IPS DF 4.7 (cell line): Measurements from ENCODE around the gene ZNF391.
"Not testable (repeated sequence)": the region's sequence is repeated elsewhere in the genome, so short reads cannot be mapped to it uniquely, and the experiment has no call there.

Source experiments
- DNase-seq: peaks from one replicate; pipeline ENCODE4 v3.0.0-alpha.2; 2013; ENCODE audit warnings: low spot score; ENCODE audit errors: extremely low read depth

ZNF391 gene

GRCh38 chr6:27422651-27423332, 34.2 kb downstream of the ZNF391 start:
- DNase-seq: peak; percentile 11

GRCh38 chr6:27424851-27425250, 36.3 kb downstream of the ZNF391 start:
- not testable (repeated sequence) for DNase-seq

- DNase-seq: no peak
Measured at GRCh38 chr6:27426045-27426620, 37.6 kb downstream of the ZNF391 start.

DNA sequence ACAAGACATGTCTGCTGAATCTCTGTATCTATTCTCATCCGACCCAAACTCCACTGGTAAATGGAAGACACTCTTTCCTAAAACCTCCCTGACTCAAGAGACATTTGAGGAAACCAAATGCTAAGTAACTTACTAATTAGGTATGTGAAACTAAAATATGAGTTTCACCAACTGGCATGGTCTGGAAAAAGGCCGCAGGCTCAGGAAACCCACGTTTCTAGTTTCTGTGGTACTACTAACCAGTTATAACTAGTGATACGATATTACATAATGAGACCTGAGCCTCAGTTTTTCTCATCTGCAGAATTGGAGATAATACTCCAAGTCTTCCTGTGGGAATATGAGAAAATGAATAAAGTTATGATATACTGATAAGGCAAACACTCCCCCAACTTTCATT, 39.9 kb downstream of the ZNF391 start:
- no peak for DNase-seq

DNA sequence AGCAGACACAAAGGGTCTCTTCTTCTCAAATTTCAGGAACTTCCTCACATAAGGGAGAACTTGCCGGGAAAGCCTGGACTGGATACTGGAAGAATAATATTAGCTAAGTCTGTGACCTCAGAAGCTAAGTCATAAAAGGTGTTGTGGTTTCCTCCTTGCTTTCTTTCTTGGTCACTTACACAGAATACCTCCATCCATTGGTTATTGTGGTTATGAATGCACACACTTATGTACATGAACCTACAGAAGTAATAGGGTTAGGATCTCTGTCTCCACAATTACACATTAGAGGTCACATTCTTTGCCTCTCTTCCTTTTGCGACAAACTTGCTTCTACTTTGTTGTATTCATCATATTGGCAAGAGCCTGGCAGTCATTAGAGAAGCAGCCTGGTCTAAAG, 40.4 kb downstream of the ZNF391 start:
- no peak for DNase-seq

DNA sequence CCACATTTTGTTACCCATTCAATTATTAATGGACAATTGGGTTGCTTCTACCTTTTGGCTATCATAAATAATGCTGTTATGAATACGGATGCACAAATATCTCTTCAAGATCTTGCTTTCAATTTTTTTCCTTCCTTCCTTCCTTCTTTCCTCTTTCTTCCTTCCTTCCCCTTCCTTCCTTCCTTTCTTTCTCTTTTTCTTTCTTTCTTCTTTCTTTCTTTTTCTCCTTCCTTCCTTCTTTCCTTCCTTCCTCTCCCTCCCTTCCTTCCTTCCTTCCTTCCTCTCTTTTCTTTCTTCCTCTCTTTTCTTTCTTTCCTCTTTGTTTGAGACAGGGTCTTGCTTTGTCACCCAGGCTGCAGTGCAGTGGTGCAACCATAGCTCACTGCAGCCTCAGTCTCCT, 45.2 kb downstream of the ZNF391 start:
- DNase-seq: no peak

DNA sequence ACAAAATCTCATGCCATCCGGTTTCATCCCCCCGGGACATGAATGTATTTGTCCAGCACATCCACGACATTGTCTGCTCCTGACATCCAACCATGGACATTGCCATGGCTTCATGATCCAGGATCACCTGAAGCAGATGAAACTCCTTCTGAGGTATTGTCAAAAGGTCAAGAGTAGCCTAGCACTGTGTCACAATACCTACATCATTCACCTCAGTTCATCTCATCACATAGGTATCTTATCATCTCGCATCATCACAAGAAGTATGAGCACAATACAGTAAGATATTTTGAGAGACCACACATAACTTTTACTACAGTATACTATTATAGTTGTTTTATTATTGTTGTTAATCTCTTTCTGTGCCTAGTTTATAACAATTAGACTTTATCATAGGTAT, 50.8 kb downstream of the ZNF391 start:
- no peak for DNase-seq

DNA sequence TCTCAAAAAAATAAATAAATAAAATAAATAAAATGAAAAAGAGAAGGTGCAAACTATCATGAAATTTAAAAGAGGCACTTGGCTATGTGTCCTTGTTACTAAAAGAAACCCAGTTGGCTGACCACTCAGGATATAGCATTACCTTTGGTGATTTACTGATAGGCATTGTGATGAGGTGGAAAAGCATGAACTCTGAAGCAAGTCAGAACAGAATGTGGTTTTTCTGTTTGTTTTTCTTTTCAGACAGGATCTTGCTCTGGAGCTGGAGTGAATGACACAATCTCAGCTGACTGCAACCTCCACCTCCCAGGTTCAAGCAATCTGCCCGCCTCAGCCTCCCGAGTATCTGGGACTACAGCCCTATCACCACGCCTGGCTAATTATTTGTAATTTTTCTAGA, 52.4 kb downstream of the ZNF391 start:
- DNase-seq: no peak

DNA sequence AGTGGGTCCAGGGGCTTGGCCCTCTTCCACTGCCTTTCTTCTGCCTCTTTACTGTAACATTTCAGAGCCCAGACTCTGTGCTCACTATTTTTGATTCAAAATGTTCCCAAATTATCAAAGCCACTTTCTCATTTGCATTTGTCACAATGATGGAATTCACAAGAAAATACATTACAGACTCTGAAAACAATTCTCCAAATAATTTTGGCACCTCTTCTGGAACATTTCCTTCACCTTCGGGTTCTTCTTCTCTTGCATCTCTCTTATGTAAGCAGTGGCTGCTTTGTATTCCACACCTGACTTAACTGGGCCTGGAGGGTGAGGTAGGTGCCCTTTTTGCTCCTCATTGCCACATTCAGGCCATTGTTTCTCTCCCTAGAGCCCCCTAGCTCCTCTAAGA, 54.4 kb downstream of the ZNF391 start:
- no peak for DNase-seq

DNA sequence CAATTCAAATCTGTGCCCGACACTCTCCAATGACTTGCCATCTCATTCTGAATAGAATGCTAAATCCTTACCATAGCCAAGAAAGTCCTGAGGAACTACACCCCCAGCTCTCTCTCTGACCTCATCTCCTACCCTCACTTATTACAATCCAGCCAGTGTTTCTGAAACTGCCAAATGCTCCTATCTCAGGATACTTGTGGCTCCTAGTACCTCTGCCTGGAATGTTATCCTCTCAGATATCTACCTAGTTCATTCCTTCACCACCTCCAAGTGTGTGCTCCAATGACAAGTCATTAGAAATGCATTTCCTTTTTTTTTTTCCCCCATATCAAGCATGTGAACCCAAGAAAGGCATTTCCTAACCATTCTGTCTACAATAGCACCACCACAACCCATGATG, 59.9 kb downstream of the ZNF391 start:
- no peak for DNase-seq

DNA sequence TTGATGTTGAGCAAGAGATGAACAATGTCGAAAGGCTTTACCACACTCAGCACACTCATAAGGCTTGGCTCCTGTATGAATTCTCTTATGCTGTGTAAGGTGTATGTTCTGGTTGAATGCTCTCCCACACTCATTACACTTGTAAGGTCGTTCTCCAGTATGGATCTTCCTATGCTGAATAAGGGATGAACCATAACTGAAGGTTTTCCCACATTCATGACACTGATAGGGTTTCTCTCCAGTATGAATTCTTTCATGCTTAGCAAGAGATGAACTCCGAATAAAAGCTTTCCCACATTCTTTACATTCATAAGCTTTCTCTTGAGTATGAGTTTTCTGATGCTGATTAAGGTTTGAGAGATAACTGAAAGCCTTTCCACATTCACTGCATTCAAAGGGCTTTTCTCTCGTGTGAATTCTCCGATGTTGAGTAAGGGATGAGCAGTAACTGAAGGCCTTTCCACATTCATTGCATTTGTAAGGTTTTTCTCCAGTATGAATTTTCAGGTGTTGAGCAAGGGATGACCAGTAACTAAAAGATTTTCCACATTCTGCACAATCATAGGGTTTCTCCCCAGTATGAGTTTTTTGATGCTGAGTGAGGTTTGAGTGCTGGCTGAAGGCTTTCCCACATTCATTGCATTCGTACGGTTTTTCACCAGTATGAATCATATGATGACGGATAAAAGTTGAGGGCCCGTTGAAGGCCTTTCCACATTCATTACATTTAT, 63.3 kb downstream of the ZNF391 start:
- DNase-seq: no peak

DNA sequence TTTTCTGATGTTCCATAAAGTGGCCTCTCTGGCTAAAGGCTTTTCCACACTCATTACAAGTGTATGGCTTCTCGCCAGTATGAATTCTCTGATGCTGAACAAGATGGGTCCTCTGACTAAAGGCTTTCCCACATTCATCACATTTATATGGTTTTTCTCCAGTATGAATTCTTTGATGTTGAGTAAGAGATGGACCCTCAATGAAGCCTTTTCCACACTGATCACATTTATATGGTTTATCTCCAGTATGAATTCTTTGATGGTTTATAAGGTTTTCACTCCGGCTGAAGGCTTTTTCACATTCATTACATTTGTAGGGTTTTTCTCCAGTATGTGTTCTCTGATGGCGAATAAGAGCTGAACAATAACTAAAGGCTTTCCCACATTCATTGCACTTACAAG, 63.9 kb downstream of the ZNF391 start:
- DNase-seq: no peak
